Raji (cell line): ENCODE data around the gene NFRKB.

Experiments used
- POLR2A ChIP-seq: IDR thresholded peaks from 2 replicates; pipeline ENCODE4 v1.6.1; 2011; ENCODE audit warnings: low read depth, low read length, control low read depth; ENCODE audit not compliant: insufficient read depth

The NFRKB gene

GRCh38 chr11:129918361-129918760 is 23.0 kb upstream of the NFRKB start:
- TF ChIP-seq POLR2A: no peak

- TF ChIP-seq POLR2A: no peak
Measured at GRCh38 chr11:129917231-129917630, 21.9 kb upstream of the NFRKB start.

GRCh38 chr11:129911298-129911697 is 15.9 kb upstream of the NFRKB start:
- TF ChIP-seq POLR2A: no peak

GRCh38 chr11:129910360-129910759 is 15.0 kb upstream of the NFRKB start:
- no peak for TF ChIP-seq POLR2A

- TF ChIP-seq POLR2A: no peak
Measured at GRCh38 chr11:129905402-129905801, 10.0 kb upstream of the NFRKB start.

- no peak for TF ChIP-seq POLR2A
Measured at GRCh38 chr11:129896062-129896461, 684 bp upstream of the NFRKB start.

- TF ChIP-seq POLR2A: no peak
Measured at GRCh38 chr11:129894278-129895125, 876 bp downstream of the NFRKB start.

- TF ChIP-seq POLR2A: no peak
Measured at GRCh38 chr11:129888451-129888850, 6.9 kb downstream of the NFRKB start.

GRCh38 chr11:129885381-129885780 is 10.0 kb downstream of the NFRKB start:
- no peak for TF ChIP-seq POLR2A

- TF ChIP-seq POLR2A: no peak
Measured at GRCh38 chr11:129884581-129884980, 10.8 kb downstream of the NFRKB start.

- no peak for TF ChIP-seq POLR2A
Measured at GRCh38 chr11:129881570-129882170, 13.7 kb downstream of the NFRKB start.

- no peak for TF ChIP-seq POLR2A
Measured at GRCh38 chr11:129880311-129880710, 15.1 kb downstream of the NFRKB start.

- no peak for TF ChIP-seq POLR2A
Measured at GRCh38 chr11:129871914-129872313, 23.5 kb downstream of the NFRKB start.

GRCh38 chr11:129866311-129866710 is 29.1 kb downstream of the NFRKB start:
- no peak for TF ChIP-seq POLR2A

GRCh38 chr11:129865701-129866100 is 29.7 kb downstream of the NFRKB start:
- no peak for TF ChIP-seq POLR2A

GRCh38 chr11:129864811-129865210 is 30.6 kb downstream of the NFRKB start:
- no peak for TF ChIP-seq POLR2A

GRCh38 chr11:129861702-129862522 is 33.5 kb downstream of the NFRKB start:
- no peak for TF ChIP-seq POLR2A
